ENCODE results near the gene TLE7. TPM values are rescaled to one million over a fixed set of nuclear protein-coding genes. Genes with fewer than 3 reads are reported as not detected.

The TLE7 gene
- total and polyA plus RNA-seq, 11 donors: not detected

DNA sequence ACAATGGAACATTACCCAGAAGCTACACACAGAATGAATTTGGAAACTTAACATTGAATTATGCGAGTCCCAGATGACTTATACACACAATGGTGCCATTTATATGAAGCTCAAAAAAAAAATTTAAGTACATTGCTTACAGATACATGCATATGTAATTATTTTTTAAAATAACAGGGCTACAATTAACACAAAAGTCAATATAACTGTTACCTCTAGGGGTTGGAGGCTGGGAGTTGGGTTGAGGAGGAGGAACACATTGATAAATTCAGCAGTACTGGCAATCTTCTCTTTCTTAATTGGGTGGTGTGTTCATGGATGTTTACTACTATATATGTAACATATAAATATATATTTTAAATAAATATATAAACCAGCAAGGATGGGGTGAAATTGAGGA lies 19.1 kb upstream of the TLE7 start:
- ATAC-seq: no peak
- no peaks in the 10 kb centered on the region for H3K27me3 ChIP-seq
- no peak for DNase-seq
- peak overlapping the region in 8 of 12 donors; percentile 60 to 99 (median 90) for H3K4me3 ChIP-seq
- 95 to 98% (median 98%) methylated on average over 1 of the region's 1 CpG for WGBS, 4 donors
- TF ChIP-seq POLR2A (IDR thresholded peaks at IDR 0.05): no peak
- TF ChIP-seq, protein P1, sequence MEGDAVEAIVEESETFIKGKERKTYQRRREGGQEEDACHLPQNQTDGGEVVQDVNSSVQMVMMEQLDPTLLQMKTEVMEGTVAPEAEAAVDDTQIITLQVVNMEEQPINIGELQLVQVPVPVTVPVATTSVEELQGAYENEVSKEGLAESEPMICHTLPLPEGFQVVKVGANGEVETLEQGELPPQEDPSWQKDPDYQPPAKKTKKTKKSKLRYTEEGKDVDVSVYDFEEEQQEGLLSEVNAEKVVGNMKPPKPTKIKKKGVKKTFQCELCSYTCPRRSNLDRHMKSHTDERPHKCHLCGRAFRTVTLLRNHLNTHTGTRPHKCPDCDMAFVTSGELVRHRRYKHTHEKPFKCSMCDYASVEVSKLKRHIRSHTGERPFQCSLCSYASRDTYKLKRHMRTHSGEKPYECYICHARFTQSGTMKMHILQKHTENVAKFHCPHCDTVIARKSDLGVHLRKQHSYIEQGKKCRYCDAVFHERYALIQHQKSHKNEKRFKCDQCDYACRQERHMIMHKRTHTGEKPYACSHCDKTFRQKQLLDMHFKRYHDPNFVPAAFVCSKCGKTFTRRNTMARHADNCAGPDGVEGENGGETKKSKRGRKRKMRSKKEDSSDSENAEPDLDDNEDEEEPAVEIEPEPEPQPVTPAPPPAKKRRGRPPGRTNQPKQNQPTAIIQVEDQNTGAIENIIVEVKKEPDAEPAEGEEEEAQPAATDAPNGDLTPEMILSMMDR (IDR thresholded peaks at IDR 0.05): no peak
- H3K9me3 ChIP-seq: no peaks in the 10 kb centered on the region
- intact Hi-C loops (cut with DNase I): loop anchor here in 1 of 10 donors (2.0 kb wide), 1 partner anchor 24 kb away; no protein-coding TSS in a partner anchor
- no peak overlapping the region for H3K27ac ChIP-seq
- H3K4me1 ChIP-seq: peaks cover 0 to 23% (median 12%) of the 10 kb centered on the region in 12 donors
- peaks cover 0 to 8% (median 2%) of the 10 kb centered on the region in 9 donors for H3K36me3 ChIP-seq

DNA sequence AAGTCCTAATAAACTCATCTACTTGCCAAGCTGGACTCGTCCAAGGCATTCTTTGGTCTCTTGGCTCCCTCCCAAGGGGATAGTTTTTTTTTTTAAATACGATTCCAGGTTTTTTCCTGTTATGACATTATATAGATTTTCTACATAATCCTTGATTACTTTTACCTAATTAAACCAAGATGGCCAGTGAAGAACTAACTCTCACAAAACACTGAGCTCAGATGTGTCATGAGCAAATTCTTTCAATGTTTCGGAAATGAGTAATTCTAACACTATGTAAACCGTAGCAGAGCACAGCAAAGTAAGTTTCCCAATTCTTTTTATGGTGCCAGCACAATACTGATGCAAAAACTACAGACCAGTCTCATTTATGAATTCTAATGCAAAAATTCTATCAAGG lies 18.4 kb upstream of the TLE7 start:
- Histone ChIP-seq H3K4me1 (peaks cover 0 to 23% (median 12%) of the 10 kb centered on the region in 12 donors), H3K27me3 (no peaks in the 10 kb centered on the region), H3K36me3 (peaks cover 0 to 16% (median 9%) of the 10 kb centered on the region in 9 donors), H3K27ac (no peak overlapping the region), H3K4me3 (no peak overlapping the region), H3K9me3 (no peaks in the 10 kb centered on the region)
- ATAC-seq (no peak), DNase-seq (no peak)
- intact Hi-C loops (cut with DNase I): loop anchor here in 1 of 10 donors (2.0 kb wide), 1 partner anchor 25 kb away; no protein-coding TSS in a partner anchor
- TF ChIP-seq, protein P1 (IDR thresholded peaks at IDR 0.05): no peak
- 70 to 79% (median 75%) methylated on average over 4 of the region's 4 CpGs for WGBS, 4 donors

DNA sequence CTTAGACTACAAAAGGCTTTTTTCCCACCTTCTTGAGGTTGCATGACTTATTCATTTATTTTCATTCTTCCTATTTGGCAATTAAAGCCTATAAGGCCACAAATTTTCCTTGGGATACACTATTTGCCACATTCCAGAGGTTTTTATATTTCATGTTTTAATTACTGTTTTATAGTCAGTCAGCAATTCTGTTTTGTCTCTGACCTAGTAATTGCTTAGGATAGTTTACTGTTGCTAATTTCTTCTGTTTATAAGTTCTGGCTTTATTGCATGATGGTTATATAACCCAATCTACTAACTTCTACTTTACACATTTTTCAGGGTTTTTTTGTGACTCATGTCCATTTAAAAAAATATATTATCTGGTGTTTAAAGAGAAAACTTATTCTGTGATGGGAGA lies 17.7 kb upstream of the TLE7 start:
- Histone ChIP-seq H3K36me3 (peaks cover under 1 to 23% (median 16%) of the 10 kb centered on the region in 9 donors), H3K9me3 (peaks cover 0 to 3% (median 0%) of the 10 kb centered on the region in 12 donors), H3K27me3 (no peaks in the 10 kb centered on the region), H3K4me3 (no peak overlapping the region), H3K27ac (no peak overlapping the region), H3K4me1 (peaks cover 0 to 23% (median 12%) of the 10 kb centered on the region in 12 donors)
- no peak for TF ChIP-seq POLR2A (IDR thresholded peaks at IDR 0.05)
- TF ChIP-seq, protein P1 (IDR thresholded peaks at IDR 0.05): no peak
- DNase-seq (no peak), ATAC-seq (no peak)
- intact Hi-C loops (cut with DNase I): no loop called here

DNA sequence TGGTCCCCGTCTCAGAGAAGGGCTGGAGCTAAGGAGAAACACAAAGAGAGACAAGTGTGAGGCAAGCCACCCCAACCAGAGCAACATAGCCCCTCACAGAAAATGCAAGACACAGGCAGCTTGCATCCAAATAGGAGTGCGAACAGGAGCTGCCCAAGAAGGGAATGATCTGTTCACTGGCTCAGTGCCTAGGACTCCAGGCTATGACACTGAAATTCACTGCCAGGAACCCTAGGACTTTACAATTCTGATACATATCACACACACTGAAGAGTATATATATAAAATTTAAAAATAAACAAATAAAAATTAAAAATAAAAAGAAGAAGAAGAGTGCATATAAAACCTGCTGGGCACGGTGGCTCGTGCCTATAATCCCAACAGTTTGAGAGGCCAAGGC lies 14.9 kb upstream of the TLE7 start:
- no peaks in the 10 kb centered on the region for H3K27me3 ChIP-seq
- peaks cover 0 to 29% (median 10%) of the 10 kb centered on the region in 12 donors for H3K9me3 ChIP-seq
- H3K27ac ChIP-seq: no peak overlapping the region
- no peak for DNase-seq
- TF ChIP-seq POLR2A (IDR thresholded peaks at IDR 0.05): no peak
- TF ChIP-seq, protein P1 (IDR thresholded peaks at IDR 0.05): no peak
- intact Hi-C loops (cut with DNase I): no loop called here
- H3K4me1 ChIP-seq: peaks cover 0 to 16% (median 11%) of the 10 kb centered on the region in 12 donors
- no peak for ATAC-seq
- no peak overlapping the region for H3K4me3 ChIP-seq
- 95 to 98% (median 97%) methylated on average over 4 of the region's 4 CpGs for WGBS, 4 donors
- H3K36me3 ChIP-seq: peaks cover 6 to 50% (median 43%) of the 10 kb centered on the region in 9 donors

Measured in heart left ventricle (tissue), 16 donors.